Measurements from ENCODE around the gene CANT1. TPM values are rescaled to one million over a fixed set of nuclear protein-coding genes. Genes with fewer than 3 reads are reported as not detected.

Gene CANT1
- total and polyA plus RNA-seq, 4 donors, result 6.2 to 20.0 (median 16.4) TPM

- Histone ChIP-seq H3K9me3 (ENCODE audit: control insufficient read depth in 4 of 4, low read length in 3 of 4) (no peaks in the 10 kb centered on the region), H3K9ac (ENCODE audit: low read depth in 1 of 2, low read length in 2 of 2) (no peak overlapping the region), H3K4me1 (ENCODE audit: control insufficient read depth in 4 of 4, insufficient read depth in 4 of 4, low read length in 3 of 4) (peaks cover under 1 to 26% (median 6%) of the 10 kb centered on the region in 4 donors), H3K36me3 (ENCODE audit: control insufficient read depth in 4 of 4, insufficient read depth in 3 of 4, low read depth in 1 of 4, low read length in 3 of 4) (no peaks in the 10 kb centered on the region), H3K4me3 (ENCODE audit: low read depth in 1 of 3, low read length in 3 of 3) (no peak overlapping the region), H3K27ac (ENCODE audit: low read depth in 1 of 2, low read length in 2 of 2) (no peak overlapping the region), H3K27me3 (ENCODE audit: control insufficient read depth in 4 of 4, insufficient read depth in 4 of 4, low read length in 3 of 4) (no peaks in the 10 kb centered on the region)
- no peak for DNase-seq (ENCODE audit: low spot score)
- WGBS, result 86% methylated on average over 23 of the region's 23 CpGs
- TF ChIP-seq TAF1 (conservative IDR thresholded peaks at IDR 0.05) (no peak), ATF3 (IDR thresholded peaks at IDR 0.05) (no peak), FOXA2 (IDR thresholded peaks at IDR 0.05) (no peak), HNF4G (IDR thresholded peaks at IDR 0.05) (no peak), RXRA (IDR thresholded peaks at IDR 0.05) (no peak), MAX (IDR thresholded peaks at IDR 0.05) (no peak), EGR1 (IDR thresholded peaks at IDR 0.05; ENCODE audit: low read depth in 2 of 2) (no peak), REST (IDR thresholded peaks at IDR 0.05) (no peak), JUND (IDR thresholded peaks at IDR 0.05) (no peak), CTCF (IDR thresholded peaks at IDR 0.05; ENCODE audit: low read depth, low read length, missing input control) (no peak), SP1 (IDR thresholded peaks at IDR 0.05) (no peak), ZBTB33 (IDR thresholded peaks at IDR 0.05) (no peak), GABPA (IDR thresholded peaks at IDR 0.05 in 1 of 2, conservative IDR thresholded peaks at IDR 0.05 in 1 of 2) (no peak), NR2F2 (IDR thresholded peaks at IDR 0.05) (no peak)
Observed at GRCh38 chr17:78973792-78974520, 35.6 kb downstream of the CANT1 start.

- DNase-seq (ENCODE audit: low spot score), result no peak
- 82% methylated on average over 11 of the region's 11 CpGs for WGBS
- H3K4me3 ChIP-seq (ENCODE audit: low read depth in 1 of 3, low read length in 3 of 3), result no peak overlapping the region
- TF ChIP-seq GABPA (IDR thresholded peaks at IDR 0.05 in 1 of 2, conservative IDR thresholded peaks at IDR 0.05 in 1 of 2) (no peak), HNF4G (IDR thresholded peaks at IDR 0.05) (no peak)
- H3K4me1 ChIP-seq (ENCODE audit: control insufficient read depth in 4 of 4, insufficient read depth in 4 of 4, low read length in 3 of 4), result peaks cover 0 to 19% (median 6%) of the 10 kb centered on the region in 4 donors
- H3K9ac ChIP-seq (ENCODE audit: low read depth in 1 of 2, low read length in 2 of 2), result no peak overlapping the region
- no peaks in the 10 kb centered on the region for H3K36me3 ChIP-seq (ENCODE audit: control insufficient read depth in 4 of 4, insufficient read depth in 3 of 4, low read depth in 1 of 4, low read length in 3 of 4)
- H3K27ac ChIP-seq (ENCODE audit: low read depth in 1 of 2, low read length in 2 of 2), result no peak overlapping the region
- H3K27me3 ChIP-seq (ENCODE audit: control insufficient read depth in 4 of 4, insufficient read depth in 4 of 4, low read length in 3 of 4), result no peaks in the 10 kb centered on the region
- no peaks in the 10 kb centered on the region for H3K9me3 ChIP-seq (ENCODE audit: control insufficient read depth in 4 of 4, low read length in 3 of 4)
Observed at GRCh38 chr17:78973196-78973595, 36.4 kb downstream of the CANT1 start.

Data from liver (tissue), 9 donors.